GM19438 (cell line): ENCODE measurements around the gene RMDN2.
"Not testable (repeated sequence)": the region's sequence is repeated elsewhere in the genome, so short reads cannot be mapped to it uniquely, and the experiment has no call there.

Source experiments
- ATAC-seq: cut with Tn5 transposase; IDR thresholded peaks from one replicate; pipeline ENCODE4 v1.9.1; 2021; ENCODE audit warnings: low read depth; ENCODE audit not compliant: unreplicated experiment

The RMDN2 gene

DNA sequence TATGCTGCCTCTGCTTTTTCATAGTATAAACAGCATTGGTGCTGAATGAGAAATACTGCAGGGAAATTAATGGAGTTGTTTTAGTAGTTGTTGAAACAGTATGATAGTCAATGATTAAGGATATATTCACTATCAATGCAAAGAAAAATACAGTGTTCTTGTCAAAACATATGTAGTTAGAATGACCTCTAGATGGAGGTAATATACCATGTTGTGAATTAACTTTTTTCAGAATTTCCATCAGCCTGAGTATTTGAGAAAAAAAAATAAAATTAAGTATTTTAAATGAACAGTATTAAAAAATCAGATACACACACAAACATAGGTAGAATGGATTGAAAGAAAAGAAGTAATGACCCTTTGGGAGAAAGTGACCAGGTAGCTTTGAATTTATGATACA is 59.5 kb downstream of the RMDN2 start:
- no peak for ATAC-seq

- ATAC-seq = no peak
Measured at GRCh38 chr2:37985333-37985732, 60.2 kb downstream of the RMDN2 start.

DNA sequence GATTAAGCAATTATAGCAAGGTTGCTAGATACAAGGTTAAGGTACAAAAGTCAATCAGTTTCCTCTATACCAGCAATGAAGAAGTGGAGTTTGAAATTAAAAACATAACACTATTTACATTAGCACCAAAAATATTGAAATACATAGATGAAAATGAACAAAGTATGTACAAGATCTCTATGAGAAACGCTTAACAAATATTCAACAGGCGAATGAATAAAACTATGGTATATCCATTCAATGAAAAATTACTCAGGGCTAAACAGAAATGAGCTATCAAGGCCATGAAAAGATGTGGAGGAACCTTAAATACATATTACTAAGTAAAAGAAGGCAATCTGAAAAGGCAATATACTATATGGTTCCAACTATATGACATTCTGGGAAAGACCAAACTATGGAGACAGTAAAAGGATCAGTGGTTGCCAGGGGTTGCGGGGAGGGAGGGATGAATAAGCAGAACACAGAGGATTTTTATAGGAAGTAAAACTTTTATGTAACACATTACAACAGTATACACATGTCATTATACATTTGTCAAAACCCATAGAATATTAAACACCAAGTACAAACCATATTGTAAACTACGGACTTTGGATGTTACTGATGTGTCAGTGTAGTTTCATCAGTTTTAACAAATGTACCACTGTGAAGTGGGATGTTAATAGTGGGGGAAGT is 62.1 kb downstream of the RMDN2 start:
- ATAC-seq = no peak

DNA sequence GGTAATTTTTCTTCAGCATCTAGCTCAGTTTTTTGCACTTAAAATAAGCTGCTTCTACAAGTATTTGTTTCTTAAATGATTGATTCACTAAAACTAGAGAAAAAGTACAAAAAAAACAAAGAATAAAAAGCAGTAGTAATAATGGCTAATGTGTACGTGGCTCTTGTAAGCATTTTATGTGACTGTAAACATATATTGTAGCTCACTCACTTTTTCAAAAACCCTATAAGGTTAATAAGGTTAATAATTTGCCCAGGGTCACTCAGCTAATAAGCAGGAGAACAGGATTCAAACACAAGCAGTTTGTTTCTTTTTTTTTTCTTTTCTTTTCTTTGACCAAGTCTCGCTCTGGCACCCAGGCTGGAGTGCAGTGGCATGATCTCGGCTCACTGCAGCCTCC is 67.5 kb downstream of the RMDN2 start:
- no peak for ATAC-seq

- no peak for ATAC-seq
Measured at GRCh38 chr2:37993143-37993542, 68.1 kb downstream of the RMDN2 start.

GRCh38 chr2:37997629-37998028 is 72.5 kb downstream of the RMDN2 start:
- ATAC-seq = no peak

DNA sequence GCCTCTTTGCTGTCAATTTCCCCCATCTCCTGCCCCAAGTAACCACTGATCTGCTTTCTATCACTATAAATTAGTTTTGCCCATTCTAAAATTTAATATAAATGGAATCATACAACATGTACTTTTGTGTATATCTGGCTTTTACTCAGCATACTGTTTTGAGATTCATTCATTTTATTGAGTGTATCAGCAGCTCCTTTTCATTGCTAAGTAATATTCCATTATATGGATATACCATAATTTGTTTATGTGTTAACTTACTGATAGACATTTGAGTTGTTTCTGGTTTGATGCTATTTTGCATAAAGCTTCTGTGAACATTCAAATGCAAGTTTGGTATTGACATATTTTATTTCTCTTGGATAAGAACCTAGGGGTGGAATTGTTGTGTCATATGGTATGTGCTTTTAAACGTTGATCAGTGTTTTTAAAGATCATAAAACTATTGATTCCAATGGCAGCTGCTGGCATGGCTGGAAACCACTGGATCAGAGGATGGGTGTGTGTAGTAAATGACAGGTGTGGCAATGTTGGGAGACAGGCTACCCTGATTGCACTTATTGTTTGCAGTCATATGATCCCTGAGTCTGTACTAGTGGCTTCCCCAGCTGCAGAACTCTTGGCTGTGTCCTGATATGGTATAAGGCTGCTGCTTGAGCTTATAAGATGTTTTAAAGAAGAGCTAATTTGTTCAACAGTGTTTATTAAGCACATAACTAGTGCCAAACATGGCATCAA is 75.6 kb downstream of the RMDN2 start:
- no peak for ATAC-seq

DNA sequence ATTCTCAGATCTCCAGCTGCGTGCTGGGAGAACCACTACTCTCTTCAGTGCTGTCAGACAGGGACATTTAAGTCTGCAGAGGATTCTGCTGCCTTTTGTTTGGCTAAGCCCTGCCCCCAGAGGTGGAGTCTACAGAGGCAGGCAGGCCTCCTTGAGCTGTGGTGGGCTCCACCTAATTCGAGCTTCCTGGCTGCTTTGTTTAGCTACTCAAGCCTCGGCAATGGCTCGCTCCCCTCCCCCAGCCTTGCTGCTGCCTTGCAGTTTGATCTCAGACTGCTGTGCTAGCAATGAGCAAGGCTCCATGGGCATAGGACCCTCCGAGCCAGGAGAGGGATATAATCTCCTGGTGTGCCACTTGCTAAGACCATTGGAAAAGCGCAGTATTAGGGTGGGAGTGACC is 85.1 kb downstream of the RMDN2 start:
- not testable (repeated sequence) for ATAC-seq

DNA sequence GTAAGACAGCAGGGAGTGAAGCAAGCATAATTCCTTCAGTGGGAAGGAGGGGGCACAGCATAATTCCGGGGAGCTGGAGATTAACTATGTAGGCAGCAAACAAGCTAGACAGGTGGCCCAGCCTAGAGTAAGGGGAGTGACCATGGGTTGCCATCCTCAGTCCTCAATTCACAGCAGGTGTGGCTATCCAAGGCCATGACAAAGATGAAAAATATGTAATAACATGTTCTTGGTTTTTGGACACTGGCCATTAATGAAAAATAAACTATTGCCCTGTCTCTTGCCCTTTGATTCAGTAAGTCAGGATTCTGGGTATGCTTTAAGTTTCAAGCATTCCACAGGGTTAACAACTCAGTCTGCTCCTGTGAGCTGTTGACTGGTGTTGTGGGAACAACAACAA is 85.9 kb downstream of the RMDN2 start:
- no peak for ATAC-seq

- no peak for ATAC-seq
Measured at GRCh38 chr2:38013158-38013752, 88.2 kb downstream of the RMDN2 start.

DNA sequence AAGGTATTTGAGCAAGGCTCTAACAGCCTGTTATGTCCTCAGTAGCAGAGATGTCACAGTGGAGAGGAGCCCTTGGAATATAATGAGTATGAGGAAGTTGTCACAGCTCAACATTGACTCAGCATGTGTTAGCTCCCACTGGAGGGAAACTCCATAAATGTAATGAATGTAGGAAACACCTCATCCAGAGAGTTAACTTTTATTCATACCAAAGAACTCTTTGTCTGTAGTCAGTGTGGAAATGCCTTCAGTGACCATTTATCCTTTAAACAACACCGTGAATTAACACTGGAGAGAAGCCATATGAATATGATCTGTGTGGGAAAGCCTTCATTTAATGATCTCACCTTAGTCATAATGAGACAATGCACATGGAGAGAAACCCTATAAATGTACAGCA is 91.1 kb downstream of the RMDN2 start:
- ATAC-seq = no peak

DNA sequence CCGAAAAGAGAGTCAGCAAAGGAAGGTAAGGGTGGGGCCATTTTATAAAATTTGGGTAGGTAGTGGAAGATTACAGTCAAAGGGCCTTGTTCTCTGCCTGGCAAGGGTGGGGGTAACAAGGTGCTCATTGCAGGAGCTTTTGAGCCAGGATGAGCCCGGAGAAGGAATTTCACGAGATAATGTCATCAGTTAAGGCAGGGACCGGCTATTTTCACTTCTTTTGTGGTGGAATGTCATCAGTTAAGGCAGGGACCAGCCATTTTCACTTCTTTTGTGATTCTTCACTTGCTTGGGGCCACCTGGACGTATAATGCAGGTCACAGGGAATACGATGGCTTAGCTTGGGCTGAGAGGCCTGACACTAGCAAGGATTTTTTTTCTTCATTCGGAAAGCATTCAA is 92.7 kb downstream of the RMDN2 start:
- ATAC-seq = no peak

GRCh38 chr2:38020359-38021069 is 95.4 kb downstream of the RMDN2 start:
- ATAC-seq = not testable (repeated sequence)

DNA sequence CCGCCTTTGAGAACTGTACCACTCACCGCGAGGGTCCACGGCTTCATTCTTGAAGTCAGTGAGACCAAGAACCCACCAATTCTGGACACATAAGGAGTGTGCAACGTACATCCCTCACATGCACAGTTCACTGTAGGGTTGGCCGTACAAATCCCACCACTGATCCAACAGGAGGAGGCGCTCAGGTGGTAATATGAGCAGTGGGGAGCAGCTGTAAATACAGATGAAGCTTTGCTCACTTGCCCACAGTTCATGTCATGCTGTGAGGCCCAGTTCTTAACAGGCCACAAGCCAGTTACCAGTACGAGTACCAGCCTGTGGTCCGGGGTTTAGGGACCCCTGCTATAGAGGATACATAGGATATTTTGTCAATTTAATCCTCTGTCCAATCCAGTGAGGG is 96.5 kb downstream of the RMDN2 start:
- no peak for ATAC-seq

GRCh38 chr2:38026846-38027245 is 101.8 kb downstream of the RMDN2 start:
- no peak for ATAC-seq

GRCh38 chr2:38028829-38029228 is 103.7 kb downstream of the RMDN2 start:
- no peak for ATAC-seq

DNA sequence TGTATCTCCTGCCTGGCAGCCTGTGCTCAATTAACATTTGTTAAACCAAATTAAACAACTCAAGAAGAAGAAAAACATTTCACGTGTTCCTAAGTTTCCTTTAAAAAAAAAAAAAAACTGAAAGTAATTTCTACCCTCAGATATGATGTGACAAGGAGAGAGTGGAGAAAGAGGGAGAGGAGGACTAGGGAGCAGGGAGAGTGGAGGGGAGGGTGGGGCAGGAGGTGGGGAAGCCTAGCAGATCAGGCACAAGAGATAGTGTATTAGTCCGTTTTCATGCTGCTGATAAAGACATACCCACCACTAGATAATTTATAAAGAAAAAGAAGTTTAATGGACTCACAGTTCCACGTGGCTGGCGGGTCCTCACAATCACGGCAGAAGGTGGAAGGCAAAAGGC is 104.4 kb downstream of the RMDN2 start:
- ATAC-seq = no peak

DNA sequence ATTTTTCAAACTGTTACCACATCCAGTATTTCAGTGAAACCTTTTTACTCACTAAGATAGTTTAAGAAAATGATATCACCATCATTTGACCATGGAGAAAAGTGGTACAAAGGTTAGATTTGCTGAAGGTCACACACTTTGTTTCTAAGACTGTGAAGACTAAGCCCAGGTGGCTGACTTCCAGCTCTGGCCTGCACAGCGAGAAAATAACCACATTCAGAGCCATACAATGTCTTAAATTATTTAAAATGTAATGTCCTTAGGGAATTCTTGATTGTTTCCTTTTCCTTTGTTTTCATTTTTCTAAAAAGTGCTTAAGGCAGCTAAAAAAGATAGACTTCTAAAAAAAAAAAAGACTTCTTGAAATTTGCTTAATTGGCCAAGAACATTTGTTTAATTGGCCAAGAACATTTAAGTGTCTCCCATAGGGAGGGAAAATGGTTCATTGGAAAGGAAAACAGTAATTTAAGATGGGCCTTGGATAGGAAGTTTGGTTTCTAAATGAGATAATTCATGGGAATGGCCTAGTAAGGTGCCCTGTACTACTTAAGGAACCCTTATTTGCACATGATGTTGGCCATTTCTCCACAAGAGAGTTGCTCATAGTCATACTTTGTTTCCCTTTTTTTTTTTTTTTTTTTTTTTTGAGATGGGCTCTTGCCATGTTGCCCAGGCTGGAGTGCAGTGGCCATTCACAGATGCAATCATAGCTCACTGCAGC is 105.7 kb downstream of the RMDN2 start:
- ATAC-seq = no peak

DNA sequence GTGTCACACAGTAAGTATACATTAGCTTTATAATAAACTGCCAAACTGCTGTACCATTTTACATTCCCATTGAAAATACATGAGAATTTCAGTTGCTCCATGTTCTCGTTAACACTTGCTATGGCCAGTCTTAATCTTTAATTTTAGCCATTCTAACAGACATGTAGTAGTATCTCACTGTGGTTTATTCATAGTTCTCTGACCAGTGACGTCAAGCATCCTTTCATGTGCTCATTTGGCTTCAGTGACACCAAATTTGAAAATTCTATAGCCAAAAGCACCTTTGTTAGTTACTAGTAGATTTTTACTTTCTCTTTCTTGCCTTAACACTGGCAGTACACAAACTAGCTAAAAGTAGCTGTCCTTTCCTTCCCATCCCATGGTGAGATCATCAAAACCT is 107.9 kb downstream of the RMDN2 start:
- no peak for ATAC-seq

DNA sequence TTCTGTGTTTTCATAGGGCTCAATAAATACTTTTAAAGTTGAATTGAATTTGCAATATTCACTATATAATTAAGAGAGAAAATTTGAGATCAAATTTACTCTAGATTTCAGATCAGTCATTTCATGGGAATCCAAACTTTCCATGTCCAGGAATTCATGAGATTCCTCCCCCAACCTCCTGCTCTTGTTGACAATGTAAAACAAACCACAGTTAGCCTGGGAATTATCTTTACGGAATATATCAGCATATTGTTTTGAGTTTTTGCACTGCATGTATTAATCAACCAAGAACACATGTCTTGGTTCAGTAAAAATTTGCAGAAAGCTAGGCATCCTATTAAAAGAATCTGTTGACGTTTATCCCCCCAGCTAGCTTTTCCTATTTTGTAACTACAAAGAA is 108.6 kb downstream of the RMDN2 start:
- ATAC-seq = no peak

GRCh38 chr2:38035968-38036367 is 110.9 kb downstream of the RMDN2 start:
- ATAC-seq = no peak
